Kidney (tissue), 14 donors: ENCODE measurements around the gene PARD6G. TPM values are rescaled to one million over a fixed set of nuclear protein-coding genes. Genes with fewer than 3 reads are reported as not detected.

Experiments used
- DNase-seq, 5 donors: peaks; one replicate each; pipeline ENCODE4 v3.0.0-alpha.2; 2013 to 2020
- FAIRE-seq: peaks from 2 replicates; lab custom pipeline; 2012; peaks lifted over from hg19 to GRCh38; lab: Jason Lieb, UNC
- H3K27ac ChIP-seq, 2 donors: one replicate each; pipeline ENCODE4 v1.7.0; 2013; ENCODE audit warnings: low read depth in 2 of 2, low read length in 2 of 2, inconsistent platforms in 1 of 2
- H3K27me3 ChIP-seq: one replicate; pipeline ENCODE4 v1.7.1; 2013; ENCODE audit warnings: low read length, inconsistent platforms; ENCODE audit not compliant: control insufficient read depth, insufficient read depth
- H3K36me3 ChIP-seq, 3 donors: one replicate each; pipeline versions ENCODE4 v1.7.0 to v1.7.1; 2013; ENCODE audit warnings: low read length in 3 of 3, control low read depth in 1 of 3, inconsistent platforms in 1 of 3; ENCODE audit not compliant: insufficient read depth in 3 of 3, control insufficient read depth in 2 of 3
- H3K4me1 ChIP-seq, 3 donors: one replicate each; pipeline versions ENCODE4 v1.7.0 to v1.7.1; 2013; ENCODE audit warnings: low read length in 3 of 3, inconsistent platforms in 1 of 3, low read depth in 1 of 3; ENCODE audit not compliant: control insufficient read depth in 2 of 3, insufficient read depth in 2 of 3
- H3K4me3 ChIP-seq, 3 donors: one replicate each; pipeline versions ENCODE4 v1.7.0 to v1.8.1; 2013; ENCODE audit warnings: low read length in 3 of 3, control low read depth in 1 of 3, inconsistent platforms in 1 of 3
- H3K9ac ChIP-seq, 3 donors: one replicate each; pipeline versions ENCODE4 v1.7.0 to v1.7.1; 2013; ENCODE audit warnings: low read length in 3 of 3, control low read depth in 1 of 3, inconsistent platforms in 1 of 3
- H3K9me3 ChIP-seq, 3 donors: one replicate each; pipeline versions ENCODE4 v1.7.0 to v1.7.1; 2013; ENCODE audit warnings: low read length in 3 of 3, control low read depth in 1 of 3, inconsistent platforms in 1 of 3; ENCODE audit not compliant: control insufficient read depth in 2 of 3, insufficient read depth in 1 of 3
- CTCF ChIP-seq: IDR thresholded peaks from 3 replicates; pipeline ENCODE4 v1.5.1; 2012; ENCODE audit warnings: mild to moderate bottlenecking, moderate library complexity, borderline replicate concordance; ENCODE audit not compliant: insufficient read depth; ENCODE audit errors: extremely low read depth
- intact Hi-C: fragments of 100-400 bp; cut with DNase I; formaldehyde crosslinking; loops from one replicate; pipeline ENCODE4 v1.11.1; 2022
- polyA plus RNA-seq: library from polyadenylated mRNA; stranded (reverse); fragments of 350-450 nt; fragmentation: Illumina TruSeq; extraction: RNeasy Lipid Tissue Mini Kit (QIAGEN cat#74804); gene quantifications from one replicate; pipeline ENCODE4 v1.2.3, GENCODE V29; 2014; ENCODE audit warnings: low read depth, low replicate concordance; ENCODE audit not compliant: insufficient read depth
- total RNA-seq: library from RNA; stranded (reverse); fragmentation: NEBNext Ultra II Directional; extraction: Animal tissue kit (Norgen Biotek cat#: 25700); gene quantifications from one replicate; pipeline ENCODE4 v1.2.1, GENCODE V29; 2021
- donor health status: control.
- donor health status: control.
- donor health status: control.
- donor health status: control.
- donor health status: control.
- donor health status: DM: yes; HTN: yes; CAD: no.
- donor health status: Normal renal cell carcinoma (clear cell type).

PARD6G gene
- total and polyA plus RNA-seq, 2 donors from 2014 or later: 1.9 to 10.7 TPM

GRCh38 chr18:80173060-80173459 is 74.3 kb downstream of the PARD6G start:
- no peaks in the 10 kb centered on the region for H3K27me3 ChIP-seq
- H3K9me3 ChIP-seq: no peaks in the 10 kb centered on the region
- no peak overlapping the region for H3K9ac ChIP-seq
- no peak overlapping the region for H3K27ac ChIP-seq
- H3K36me3 ChIP-seq: no peaks in the 10 kb centered on the region
- DNase-seq (no peak), FAIRE-seq (no peak)
- intact Hi-C loops: no loop called here
- no peak overlapping the region for H3K4me3 ChIP-seq
- H3K4me1 ChIP-seq: peaks cover 0 to 4% (median 0%) of the 10 kb centered on the region in 3 donors
- no peak for TF ChIP-seq CTCF

- no peaks in the 10 kb centered on the region for H3K36me3 ChIP-seq
- H3K4me3 ChIP-seq: no peak overlapping the region
- no peaks in the 10 kb centered on the region for H3K27me3 ChIP-seq
- no peak overlapping the region for H3K27ac ChIP-seq
- no peak for DNase-seq
- TF ChIP-seq CTCF: no peak
- no peak for FAIRE-seq
- peaks cover 0 to 4% (median 0%) of the 10 kb centered on the region in 3 donors for H3K4me1 ChIP-seq
- no peaks in the 10 kb centered on the region for H3K9me3 ChIP-seq
- H3K9ac ChIP-seq: no peak overlapping the region
- intact Hi-C loops: no loop called here
These were observed 75.3 kb downstream of the PARD6G start for GRCh38 chr18:80172056-80172455.

- DNase-seq: peak in 3 of 5 donors; percentile 30 to 85 (median 60)
- peak; percentile 59 for TF ChIP-seq CTCF
- no peak overlapping the region for H3K27ac ChIP-seq
- FAIRE-seq: no peak
- no peaks in the 10 kb centered on the region for H3K27me3 ChIP-seq
- H3K4me3 ChIP-seq: peak overlapping the region in 2 of 3 donors; percentile 23 to 53
- intact Hi-C loops: no loop called here
- H3K9ac ChIP-seq: no peak overlapping the region
- H3K9me3 ChIP-seq: no peaks in the 10 kb centered on the region
- no peaks in the 10 kb centered on the region for H3K36me3 ChIP-seq
- peaks cover 0 to 2% (median 0%) of the 10 kb centered on the region in 3 donors for H3K4me1 ChIP-seq
These were observed 76.1 kb downstream of the PARD6G start for GRCh38 chr18:80171054-80171872.
